Measurements from ENCODE around the gene MRPL37.

Gene MRPL37

DNA sequence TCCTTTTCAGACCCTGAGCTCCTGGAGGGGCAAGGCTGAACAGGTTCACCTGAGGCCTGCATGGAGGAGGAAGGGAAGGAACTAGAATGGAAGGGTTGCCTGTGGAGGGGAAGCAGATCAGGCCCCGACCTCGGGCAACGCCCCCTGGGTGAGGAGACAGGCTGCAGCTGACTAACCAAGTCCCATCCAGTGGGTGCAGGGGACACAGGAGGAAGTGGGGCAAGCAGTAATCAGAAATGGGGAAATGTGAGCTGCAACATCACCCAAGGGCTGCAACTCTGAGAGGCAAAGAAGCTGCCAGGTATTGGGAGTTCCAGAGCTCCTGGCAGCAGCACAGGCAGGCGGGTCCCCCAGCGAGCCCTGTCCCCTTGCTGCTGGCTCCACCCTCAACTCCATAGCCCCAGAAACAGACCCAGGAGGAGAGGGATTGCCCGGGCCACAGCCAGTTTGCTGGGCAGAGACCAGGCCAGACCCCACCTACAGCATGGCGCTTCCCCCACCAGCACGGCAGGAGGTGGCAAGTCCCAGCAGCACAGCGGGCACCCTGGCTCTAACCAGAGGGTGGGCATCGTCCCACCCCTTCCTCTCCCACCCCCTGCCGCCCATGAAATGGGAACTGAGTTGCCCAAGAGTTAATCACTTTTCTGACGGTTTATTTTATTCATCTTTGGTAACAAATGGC is 38.5 kb downstream of the MRPL37 start:
- no peak for DNase-seq (ENCODE audit: low read depth in 3 of 3, low spot score in 1 of 3)

DNA sequence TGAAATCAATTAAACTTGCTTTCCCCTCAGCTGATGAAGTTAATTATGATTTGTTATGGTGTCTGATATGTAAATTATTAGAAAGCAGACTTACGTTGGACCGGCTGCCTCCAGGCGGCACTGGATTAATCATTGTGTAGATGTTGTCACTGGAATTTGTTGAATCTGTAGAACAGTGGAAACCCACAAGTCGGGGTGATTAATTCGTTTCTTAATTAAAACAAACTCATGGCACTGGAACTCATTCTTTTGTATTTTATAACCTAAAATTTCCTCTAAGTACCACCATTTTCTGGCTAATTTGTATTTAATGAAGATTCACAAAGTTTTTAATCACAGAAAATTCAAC is 39.0 kb downstream of the MRPL37 start:
- no peak for DNase-seq (ENCODE audit: low read depth in 3 of 3, low spot score in 1 of 3)

DNA sequence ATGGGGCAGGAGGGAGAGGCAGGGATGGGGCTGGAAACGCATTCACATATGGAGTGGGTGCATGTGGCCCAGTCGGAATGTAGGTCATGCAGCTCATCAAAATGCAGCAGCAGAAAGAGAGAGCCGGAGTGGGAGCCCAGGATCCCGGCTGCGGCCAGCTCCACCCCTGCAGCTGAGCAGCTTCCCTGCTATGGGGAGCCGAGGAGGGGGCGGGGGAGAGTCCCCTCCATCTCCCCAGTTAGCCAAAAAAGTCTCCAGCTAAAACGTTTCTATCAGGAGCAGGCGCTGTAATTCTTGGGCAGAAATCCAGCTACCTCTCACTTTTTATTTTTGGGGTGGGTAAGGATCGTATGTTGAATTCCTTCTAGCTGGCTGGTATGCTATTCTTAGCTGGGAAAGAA is 39.7 kb downstream of the MRPL37 start:
- DNase-seq (ENCODE audit: low read depth in 3 of 3, low spot score in 1 of 3), result no peak

DNA sequence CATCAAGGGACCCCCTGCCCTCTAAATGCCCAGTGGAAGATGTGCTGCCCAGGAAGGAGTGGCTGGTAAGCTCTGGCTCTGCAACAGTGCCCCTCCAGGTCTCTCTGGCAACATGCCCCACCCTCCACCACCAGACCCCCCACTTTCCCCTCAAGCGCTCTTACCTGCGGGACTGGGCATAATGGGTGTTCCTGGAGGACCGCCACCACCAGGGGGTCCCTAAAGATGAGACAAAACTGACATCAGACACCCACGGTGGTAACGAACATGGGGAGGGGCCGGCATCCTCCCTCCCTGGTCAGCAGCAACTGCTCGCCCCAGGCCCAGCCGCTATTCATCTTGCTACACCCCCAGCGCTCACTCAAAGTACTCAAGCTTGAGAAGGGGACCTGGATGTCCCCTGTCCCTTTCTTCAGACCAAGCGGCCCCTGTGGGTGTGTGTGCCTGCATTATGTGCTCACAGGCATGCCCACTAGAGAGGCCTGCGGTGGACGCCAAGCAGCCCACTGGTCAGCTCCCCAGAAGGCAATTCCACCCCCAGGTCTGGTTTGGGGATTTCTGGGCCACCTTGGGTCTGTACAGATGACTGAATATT is 40.9 kb downstream of the MRPL37 start:
- no peak for DNase-seq (ENCODE audit: low read depth in 3 of 3, low spot score in 1 of 3)

DNA sequence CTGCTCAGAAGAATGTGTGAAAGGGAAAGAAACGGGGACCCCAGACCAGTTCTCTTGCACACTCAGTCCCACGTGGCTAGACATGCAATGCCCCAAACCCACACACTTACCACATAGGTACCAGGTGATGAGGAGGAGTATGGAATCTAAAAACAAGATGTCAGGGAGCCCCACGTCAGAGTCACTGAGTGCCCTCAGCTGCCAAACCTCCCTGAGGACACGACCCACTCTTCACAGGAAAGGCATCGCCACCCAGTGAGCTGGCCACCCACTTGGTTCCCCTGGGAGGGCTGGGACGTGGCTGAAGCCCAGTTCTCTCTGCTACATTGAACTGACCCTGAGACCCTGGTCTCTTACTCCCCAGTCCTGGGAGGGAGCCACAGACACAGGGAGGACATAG is 41.4 kb downstream of the MRPL37 start:
- DNase-seq (ENCODE audit: low read depth in 3 of 3, low spot score in 1 of 3), result no peak

DNA sequence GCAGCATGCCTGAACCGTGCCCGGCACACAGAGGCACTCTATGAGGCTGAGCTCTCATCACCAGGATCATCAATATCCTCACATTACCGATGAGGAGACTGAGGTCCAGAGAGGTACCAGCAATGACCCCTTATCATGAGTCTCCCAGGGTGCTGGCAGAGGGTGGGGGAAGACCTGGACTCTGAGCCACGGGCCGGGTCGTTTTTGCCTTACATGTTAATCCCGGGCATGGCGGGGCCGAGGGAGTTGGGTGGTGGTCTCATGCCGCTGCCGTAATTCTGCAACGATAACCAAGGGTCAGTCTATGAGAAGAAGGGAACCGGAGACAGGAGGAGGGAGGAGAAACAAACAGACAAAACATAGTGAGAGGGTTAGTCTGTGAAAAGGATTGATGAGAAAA is 43.1 kb downstream of the MRPL37 start:
- no peak for DNase-seq (ENCODE audit: low read depth in 3 of 3, low spot score in 1 of 3)

DNA sequence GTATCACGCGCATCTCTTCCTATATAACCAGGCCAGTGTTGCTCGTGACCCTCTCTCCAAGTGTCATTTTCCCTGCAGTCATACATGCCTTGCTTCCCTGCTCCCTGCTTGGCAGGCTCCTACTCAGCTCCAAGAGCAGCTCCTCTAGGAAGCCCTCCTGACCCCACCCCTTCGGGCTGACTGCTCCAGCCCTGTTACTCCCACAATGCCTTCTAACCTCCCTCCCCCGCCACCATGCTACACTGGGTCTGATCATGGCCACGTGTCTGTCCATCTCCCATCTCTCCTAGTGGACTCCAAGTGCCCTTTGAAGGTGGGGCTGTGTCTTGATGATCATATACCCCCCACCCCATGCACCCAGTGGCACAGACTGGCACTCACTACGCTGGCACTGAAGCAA is 44.7 kb downstream of the MRPL37 start:
- no peak for DNase-seq (ENCODE audit: low read depth in 3 of 3, low spot score in 1 of 3)

DNA sequence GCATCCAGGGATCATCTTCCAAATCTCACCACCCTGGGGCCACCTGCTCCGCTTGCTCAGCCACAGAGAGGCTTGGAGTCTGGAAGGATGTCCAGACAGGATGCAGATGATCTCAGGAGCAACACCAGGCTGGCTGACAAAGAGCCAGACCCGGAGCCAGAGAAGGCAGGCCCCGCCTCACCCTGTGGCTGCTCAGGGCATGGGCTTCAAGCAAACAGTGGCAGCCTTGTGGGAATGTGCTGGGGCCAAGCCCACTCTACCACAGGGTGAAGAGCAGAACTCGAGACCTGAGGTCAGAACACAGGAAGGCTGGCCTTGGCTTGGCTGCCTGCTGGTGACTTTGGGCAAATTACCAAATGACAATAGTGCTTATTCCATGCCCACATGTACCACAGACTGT is 45.5 kb downstream of the MRPL37 start:
- no peak for DNase-seq (ENCODE audit: low read depth in 3 of 3, low spot score in 1 of 3)

DNA sequence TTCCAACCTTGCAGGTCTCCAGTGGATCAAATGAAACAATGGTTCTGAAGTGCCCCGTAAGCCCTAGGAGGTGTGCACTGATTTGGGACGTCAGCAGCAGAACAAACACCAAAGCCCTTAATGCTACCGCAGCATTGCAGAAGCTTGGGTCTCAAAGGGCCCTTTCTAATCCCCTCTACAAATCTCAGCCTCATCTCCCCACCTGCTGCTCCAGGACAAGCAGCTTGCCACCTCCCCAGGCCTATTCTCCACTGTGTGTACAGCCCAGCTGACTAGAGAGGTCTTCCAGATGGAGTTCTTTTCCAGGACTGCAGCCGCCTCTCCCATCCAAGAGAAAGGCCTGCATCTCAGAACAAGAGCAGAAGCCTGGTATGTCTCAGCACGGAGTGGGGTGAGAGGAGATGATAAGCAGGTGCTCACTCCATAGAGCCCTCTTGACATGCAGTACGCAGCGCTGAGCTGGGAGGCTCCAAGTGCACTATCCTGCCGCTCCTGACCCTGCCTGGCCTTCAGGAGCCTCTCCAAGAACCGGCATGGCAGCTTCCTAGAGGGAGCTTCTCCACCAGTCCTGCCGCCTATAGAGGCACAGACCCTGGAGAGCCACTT is 46.3 kb downstream of the MRPL37 start:
- DNase-seq (ENCODE audit: low read depth in 3 of 3, low spot score in 1 of 3), result no peak

DNA sequence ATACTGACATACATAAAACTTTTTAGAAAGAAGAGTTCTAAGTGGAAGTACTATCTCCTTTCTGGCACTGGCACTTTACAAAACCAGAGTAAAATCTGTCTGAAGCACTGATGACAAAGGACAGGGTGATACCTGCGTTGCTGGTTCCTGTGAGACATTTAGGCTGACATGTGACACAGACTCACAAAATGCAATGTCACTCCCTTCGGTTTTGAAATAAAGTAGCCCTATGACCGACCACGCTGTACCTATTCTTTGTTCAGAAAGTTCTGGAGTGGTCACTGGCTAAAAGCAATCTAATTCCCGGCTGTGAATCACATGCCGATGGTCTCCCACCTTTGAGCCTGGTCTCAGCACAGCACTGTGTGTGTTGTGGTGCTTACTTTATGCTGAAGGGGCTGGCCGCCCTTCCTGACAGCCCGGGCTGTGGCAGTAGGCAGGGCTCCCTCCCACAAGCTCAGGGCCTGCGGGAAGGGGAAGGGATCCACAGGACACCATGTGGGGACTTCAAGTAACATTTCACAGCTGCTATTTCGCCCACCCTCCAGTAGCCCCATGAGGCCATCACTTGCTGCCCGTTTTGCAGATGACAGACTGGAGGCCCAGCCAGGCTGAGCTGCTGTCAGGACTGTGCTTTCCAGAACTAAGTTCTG is 48.0 kb downstream of the MRPL37 start:
- no peak for DNase-seq (ENCODE audit: low read depth in 3 of 3, low spot score in 1 of 3)

DNA sequence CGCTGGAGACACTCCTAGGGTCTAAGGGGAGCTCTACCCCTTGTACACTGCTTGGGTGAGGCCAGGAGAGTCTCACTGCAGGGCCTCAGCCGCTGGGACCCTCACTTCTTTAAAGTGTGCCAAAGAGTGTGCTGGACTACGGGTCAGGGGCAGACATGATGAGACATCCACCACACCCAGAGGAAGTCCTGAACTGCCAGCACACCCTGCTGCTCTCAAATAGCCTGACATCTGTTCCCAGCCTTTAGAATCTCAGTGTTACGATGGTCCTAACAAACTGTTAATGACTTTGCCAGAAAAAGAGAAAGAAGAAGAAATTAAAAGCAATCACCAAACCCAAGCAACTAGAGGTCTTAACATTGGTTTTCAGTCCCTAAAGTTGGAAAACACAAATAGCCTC is 49.0 kb downstream of the MRPL37 start:
- DNase-seq (ENCODE audit: low read depth in 3 of 3, low spot score in 1 of 3), result no peak

DNA sequence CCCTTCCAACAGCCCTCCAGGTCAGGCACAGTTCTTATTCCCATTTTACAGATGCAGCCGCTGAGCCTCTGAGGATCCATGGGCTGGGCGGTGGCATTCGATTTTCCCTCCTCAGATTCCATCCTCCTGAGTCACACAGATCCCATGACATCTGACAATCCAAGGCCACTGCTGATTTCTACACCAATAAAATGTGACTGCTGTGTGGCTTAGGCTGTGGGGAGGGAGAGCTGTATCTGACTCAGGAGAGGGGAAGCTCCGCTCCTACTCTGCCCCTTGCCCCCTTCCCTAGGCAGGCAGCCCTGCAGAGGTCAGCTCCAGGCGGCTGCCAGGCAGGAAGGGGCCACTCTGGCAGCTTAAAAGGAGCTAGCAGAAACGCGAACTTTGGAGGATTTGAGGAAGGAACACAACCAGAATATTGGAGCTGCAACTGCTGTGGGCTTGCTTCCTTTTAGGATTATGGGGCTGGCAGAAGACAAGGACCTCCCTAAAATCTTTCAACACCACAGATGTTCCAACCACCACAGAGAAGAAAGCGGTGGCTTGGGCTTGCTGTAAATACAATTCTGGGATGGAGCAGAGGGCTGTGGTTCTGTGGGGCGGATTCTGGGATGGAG is 50.0 kb downstream of the MRPL37 start:
- DNase-seq (ENCODE audit: low read depth in 3 of 3, low spot score in 1 of 3), result no peak

DNA sequence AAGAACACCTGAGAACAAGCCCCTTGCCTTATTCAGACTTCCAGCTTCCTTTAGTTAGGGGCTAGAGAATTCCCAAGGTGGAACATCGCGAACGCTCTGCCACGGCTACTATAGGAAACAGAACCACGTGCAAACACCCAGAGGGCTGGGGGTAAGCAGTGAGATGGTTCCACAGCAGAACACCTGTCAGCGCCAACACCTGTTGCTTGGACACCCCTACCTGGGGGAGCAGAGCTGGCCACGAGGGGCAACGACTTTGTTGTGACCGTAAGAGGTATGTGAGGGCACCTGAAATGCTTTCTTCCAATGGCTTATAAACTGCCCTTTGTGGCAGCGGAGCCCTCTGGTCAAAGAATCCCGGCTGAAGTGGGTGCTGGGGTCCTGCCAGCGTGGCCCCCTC is 50.7 kb downstream of the MRPL37 start:
- DNase-seq (ENCODE audit: low read depth in 3 of 3, low spot score in 1 of 3), result no peak

DNA sequence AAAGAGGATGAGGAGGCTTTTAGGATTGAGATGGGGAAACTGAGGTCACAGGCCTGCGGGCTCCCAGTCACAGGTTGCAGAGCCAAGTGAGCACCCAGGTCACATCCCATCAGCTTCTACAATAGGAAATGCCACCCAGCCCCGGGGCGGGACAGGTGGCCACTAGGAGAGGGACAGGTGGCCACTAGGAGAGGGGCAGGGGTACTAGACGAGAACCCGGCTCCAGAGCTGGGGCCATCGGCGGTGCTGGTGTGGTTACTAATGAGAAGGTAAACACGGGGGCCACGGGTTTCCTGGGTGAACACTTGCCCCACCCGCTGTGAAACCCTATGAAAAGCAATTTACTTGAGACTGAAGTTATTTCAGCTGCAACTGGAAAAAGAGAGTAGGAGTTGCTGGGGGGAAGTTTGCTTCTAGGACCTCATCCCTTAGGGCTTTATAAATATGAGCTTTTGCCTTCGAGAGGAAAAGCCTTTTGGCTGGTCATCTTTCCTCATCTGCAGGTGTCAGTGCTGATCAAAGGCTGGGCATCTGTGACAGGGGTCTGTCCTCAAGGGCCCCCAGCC is 52.5 kb downstream of the MRPL37 start:
- no peak for DNase-seq (ENCODE audit: low read depth in 3 of 3, low spot score in 1 of 3)

DNA sequence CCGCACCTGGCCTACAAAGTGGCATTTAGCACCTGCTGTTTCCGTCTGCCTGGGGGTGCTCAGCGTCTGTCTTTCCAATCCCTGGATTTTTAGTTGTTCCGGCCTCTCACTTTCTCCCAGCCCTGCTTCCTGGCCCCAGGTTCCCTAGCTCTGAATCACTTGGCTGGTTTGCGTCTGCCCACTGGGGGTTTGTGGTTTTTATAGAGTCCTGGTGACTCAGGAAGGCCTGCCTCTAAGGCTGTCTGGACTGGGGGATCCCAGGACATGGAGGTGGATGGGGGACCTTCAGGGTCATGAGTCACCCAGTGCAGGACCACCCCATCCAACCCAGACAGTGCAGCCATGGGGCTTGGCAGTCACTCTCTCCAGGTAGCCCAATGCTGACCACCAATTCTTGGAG is 53.5 kb downstream of the MRPL37 start:
- DNase-seq (ENCODE audit: low read depth in 3 of 3, low spot score in 1 of 3), result no peak

DNA sequence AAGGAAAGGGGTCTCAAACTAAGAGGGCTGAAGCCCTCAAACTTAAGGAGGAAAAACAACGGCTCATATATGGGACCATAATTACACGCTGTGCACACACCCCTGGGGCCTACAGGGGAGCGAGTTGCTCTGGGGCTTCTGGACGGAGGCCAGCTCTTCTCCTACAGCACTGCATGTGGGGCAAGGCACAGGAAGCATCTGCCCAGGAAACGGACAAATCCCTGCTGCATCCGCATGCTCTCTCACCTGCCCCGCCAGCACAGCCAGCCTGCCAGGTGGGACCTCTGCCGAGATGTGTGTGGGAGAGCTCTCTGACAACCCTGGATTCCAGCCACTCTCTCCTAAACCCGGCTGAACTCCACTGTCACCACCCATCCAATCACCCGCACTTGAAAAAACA is 54.1 kb downstream of the MRPL37 start:
- DNase-seq (ENCODE audit: low read depth in 3 of 3, low spot score in 1 of 3), result no peak

DNA sequence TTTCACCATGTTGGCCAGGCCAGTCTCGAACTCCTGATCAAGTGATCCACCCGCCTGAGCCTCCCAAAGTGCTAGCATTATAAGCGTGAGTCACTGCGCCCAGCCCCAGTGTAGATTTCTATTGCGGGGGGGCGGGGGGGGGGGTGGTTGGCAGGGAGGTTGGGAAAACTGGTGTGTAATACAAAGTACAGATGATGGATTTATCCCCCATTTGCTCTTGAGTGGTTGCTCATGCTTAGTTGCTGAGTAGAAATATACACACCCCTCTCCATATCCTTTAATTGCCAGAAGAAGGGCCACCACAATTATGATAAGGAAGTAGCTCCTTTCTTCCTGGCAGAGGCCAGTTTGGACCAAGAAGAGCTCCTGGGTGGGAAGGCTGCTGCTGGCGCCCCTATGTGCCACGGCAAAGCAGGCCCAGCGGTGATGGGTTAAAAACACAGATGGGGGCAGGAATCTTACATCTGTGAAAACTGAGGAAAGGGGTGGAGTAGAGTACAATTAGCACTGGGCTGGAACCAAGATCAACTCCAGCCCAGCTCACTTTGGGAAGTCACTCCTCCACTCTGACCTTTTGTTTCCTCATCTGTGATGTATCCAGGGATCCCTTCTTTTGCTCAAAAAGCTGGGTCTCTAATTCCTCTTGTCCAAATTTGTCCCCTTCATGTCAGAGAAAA is 55.2 kb downstream of the MRPL37 start:
- DNase-seq (ENCODE audit: low read depth in 3 of 3, low spot score in 1 of 3), result no peak

DNA sequence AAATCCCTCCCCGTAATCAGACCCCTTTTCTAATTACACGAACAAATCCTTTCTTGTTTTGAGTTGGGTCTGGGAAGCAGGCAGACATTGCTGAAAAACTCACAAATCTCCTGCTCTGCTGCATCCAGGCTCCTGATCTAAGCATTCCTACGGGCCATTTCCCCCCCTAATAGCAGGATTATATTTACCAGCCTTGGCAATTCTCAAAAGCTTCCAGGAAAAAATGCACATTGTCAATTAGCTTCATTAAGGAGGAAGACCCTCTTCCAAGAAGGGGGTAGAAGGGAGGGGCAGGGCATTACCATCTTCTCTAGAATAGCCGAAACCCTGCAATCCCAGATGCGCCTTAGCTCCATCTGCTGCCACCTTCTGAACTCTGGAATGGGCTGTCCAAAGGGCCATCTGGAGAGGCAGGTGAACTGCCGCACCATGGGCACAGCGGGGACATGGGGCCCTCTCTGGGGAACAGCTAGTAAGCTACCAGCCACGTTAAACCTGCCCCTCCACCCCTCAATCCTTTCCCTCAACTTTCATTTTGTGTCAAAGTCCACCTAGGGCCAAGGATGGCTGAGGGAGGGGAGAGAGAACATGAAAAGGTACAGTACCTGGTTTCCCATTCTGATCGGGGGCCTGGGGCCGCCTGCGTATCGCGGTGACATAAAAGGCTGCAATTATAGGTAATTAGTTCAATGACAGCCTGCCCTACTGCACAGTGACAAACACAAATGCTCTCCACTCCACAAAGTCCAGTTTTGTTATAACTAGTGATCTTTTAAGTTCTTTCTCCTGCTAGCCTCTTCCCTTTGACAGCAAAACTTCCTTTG is 56.8 kb downstream of the MRPL37 start:
- DNase-seq (ENCODE audit: low read depth in 3 of 3, low spot score in 1 of 3), result no peak

DNA sequence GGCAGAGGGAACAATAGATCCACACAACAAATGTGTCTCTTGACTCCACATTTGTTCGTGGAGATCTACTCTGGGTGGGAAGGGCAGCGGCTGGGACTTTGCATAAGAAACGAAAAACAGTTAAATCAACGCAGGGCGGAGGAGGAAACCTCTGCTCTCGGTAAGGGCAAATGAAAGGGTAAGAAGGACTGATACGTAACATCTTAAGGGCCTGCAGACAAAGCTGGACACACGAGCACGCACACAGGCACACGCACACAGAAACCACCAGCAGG is 57.3 kb downstream of the MRPL37 start:
- no peak for DNase-seq (ENCODE audit: low read depth in 3 of 3, low spot score in 1 of 3)

DNA sequence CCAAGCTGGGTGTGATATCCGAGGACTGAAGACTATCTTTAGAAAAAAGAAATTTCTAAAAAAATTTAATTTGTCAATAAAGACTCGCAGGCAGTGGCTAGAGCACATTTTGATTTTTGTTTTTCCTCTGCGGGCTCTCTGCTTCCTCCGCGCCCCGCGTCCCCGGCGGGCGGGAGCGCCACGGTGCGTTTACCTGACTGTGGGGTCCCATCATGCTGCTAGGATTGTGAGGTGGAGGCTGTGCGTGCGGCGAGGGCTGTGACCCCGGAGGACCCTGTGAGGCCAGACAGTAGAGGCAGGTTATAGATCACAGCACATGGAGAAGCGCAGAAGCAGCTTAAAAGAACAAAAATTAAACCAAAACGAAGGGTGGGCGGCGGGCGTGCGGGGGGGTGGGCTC is 57.9 kb downstream of the MRPL37 start:
- DNase-seq (ENCODE audit: low read depth in 3 of 3, low spot score in 1 of 3), result no peak

Measured in stimulated activated CD4-positive, alpha-beta T cell treated with anti-CD3 and anti-CD28 coated beads, TNF-alpha, amount 100 ng/mL, for 1 hour (primary cell).